HG03135 (cell line): Measurements from ENCODE around the gene POU4F2.
"Not testable (repeated sequence)": the region's sequence is repeated elsewhere in the genome, so short reads cannot be mapped to it uniquely, and the experiment has no call there.

Experiments used
- ATAC-seq: cut with Tn5 transposase; IDR thresholded peaks from one replicate; pipeline ENCODE4 v1.9.1; 2021; ENCODE audit warnings: mild to moderate bottlenecking, moderate library complexity; ENCODE audit not compliant: unreplicated experiment

Gene POU4F2

GRCh38 chr4:146654687-146655520 lies 16.2 kb downstream of the POU4F2 start:
- ATAC-seq: no peak

- ATAC-seq: no peak
These were observed 16.8 kb downstream of the POU4F2 start for GRCh38 chr4:146655521-146655856.

- no peak for ATAC-seq
These were observed 22.7 kb downstream of the POU4F2 start for GRCh38 chr4:146661367-146661766.

- ATAC-seq: not testable (repeated sequence)
These were observed 25.2 kb downstream of the POU4F2 start for GRCh38 chr4:146663968-146664311.

GRCh38 chr4:146674829-146675570 lies 36.3 kb downstream of the POU4F2 start:
- ATAC-seq: no peak
